RWPE1 (cell line): Measurements from ENCODE around the gene SAV1.

Experiments
- CTCF ChIA-PET: fragments of 350-600 bp; sonication (Branson Sonifier 250); formaldehyde crosslinking; extraction: SDS; loops from one replicate; lab custom pipeline; 2021; lab: Yijun Ruan, JAX
- POLR2A ChIA-PET: fragments of 400-600 bp; formaldehyde crosslinking; extraction: SDS; loops from one replicate; lab custom pipeline; 2020; ENCODE audit warnings: antibody characterized with exemption; ENCODE audit not compliant: low non-redundant PET; lab: Yijun Ruan, JAX
- DNase-seq: peaks from one replicate; pipeline ENCODE4 v3.0.0; 2012; ENCODE audit warnings: low spot score
- H3K27ac ChIP-seq: fragments of 450-650 bp; 2 replicates; pipeline ENCODE4 v1.5.1; 2017
- CTCF ChIP-seq: fragments of 450-650 bp; conservative IDR thresholded peaks from 2 replicates; pipeline ENCODE4 v1.5.1; 2017; ENCODE audit warnings: low read depth, mild to moderate bottlenecking

SAV1 gene

GRCh38 chr14:50656776-50657175 lies 11.3 kb downstream of the SAV1 start:
- no peak overlapping the region for H3K27ac ChIP-seq
- ChIA-PET POLR2A (no interaction called here), CTCF (no interaction called here)
- DNase-seq, result no peak
- TF ChIP-seq CTCF, result no peak

GRCh38 chr14:50649691-50650090 lies 18.4 kb downstream of the SAV1 start:
- no peak for DNase-seq
- TF ChIP-seq CTCF, result no peak
- CTCF ChIA-PET, result no interaction called here
- no peak overlapping the region for H3K27ac ChIP-seq
- POLR2A ChIA-PET, result no interaction called here

- no peak for TF ChIP-seq CTCF
- CTCF ChIA-PET, result no interaction called here
- no peak overlapping the region for H3K27ac ChIP-seq
These were observed 20.4 kb downstream of the SAV1 start for GRCh38 chr14:50647753-50648152.

GRCh38 chr14:50647282-50647681 lies 20.8 kb downstream of the SAV1 start:
- ChIA-PET CTCF (interaction anchor here (0.6 kb wide), 1 partner anchor 408 kb away, joined by 3 read pairs; no protein-coding TSS in a partner anchor), POLR2A (no interaction called here)
- H3K27ac ChIP-seq, result no peak overlapping the region
- no peak for DNase-seq
- TF ChIP-seq CTCF, result no peak

More at GRCh38 chr14:50647753-50648152, 20.4 kb downstream of the SAV1 start:
- DNase-seq, result no peak
- POLR2A ChIA-PET, result no interaction called here

GRCh38 chr14:50635141-50635540 lies 33.0 kb downstream of the SAV1 start:
- H3K27ac ChIP-seq, result no peak overlapping the region
- no peak for TF ChIP-seq CTCF
- ChIA-PET CTCF (interaction anchor here (0.7 kb wide), 1 partner anchor 19 kb away, joined by 3 read pairs; no protein-coding TSS in a partner anchor), POLR2A (interaction anchor here (0.6 kb wide), 1 partner anchor 225 kb away, joined by 3 read pairs; no protein-coding TSS in a partner anchor)
- no peak for DNase-seq

GRCh38 chr14:50633954-50634353 lies 34.2 kb downstream of the SAV1 start:
- no peak for TF ChIP-seq CTCF
- no peak overlapping the region for H3K27ac ChIP-seq
- POLR2A ChIA-PET, result no interaction called here
- CTCF ChIA-PET, result no interaction called here
- no peak for DNase-seq
